Adipose tissue (tissue), 3 donors: ENCODE measurements around the gene SRSF3. TPM values are rescaled to one million over a fixed set of nuclear protein-coding genes. Genes with fewer than 3 reads are reported as not detected.
"Not testable (repeated sequence)": the region's sequence is repeated elsewhere in the genome, so short reads cannot be mapped to it uniquely, and the experiment has no call there.

ENCODE experiments used
- H3K27ac ChIP-seq: one replicate; pipeline ENCODE4 v1.5.1; 2013; ENCODE audit warnings: low read depth, low read length
- WGBS, 3 donors: extraction: QIAGEN DNeasy Blood & Tissue Kit; methylation state at CpG; one replicate each; pipeline ENCODE4 v1.1.7; 2013; 5-methylcytosine and 5-hydroxymethylcytosine counted together
- polyA plus RNA-seq, 3 donors: library from polyadenylated mRNA; stranded (reverse); fragments of 200-250 nt; gene quantifications; one replicate each; pipeline ENCODE4 v1.2.3, GENCODE V29; 2013
- donor health status: healthy with polysubstance abuse.
- donor health status: Bipolar disorder and iron deficiency.
- donor health status: healthy.

SRSF3 gene
- polyA plus RNA-seq, 3 donors = 133 to 227 (median 211) TPM

GRCh38 chr6:36600564-36601146 lies 6.5 kb downstream of the SRSF3 start:
- no peak overlapping the region for H3K27ac ChIP-seq
- 65 to 77% (median 72%) methylated on average over 6 of the region's 6 CpGs for WGBS, 3 donors

- not testable (repeated sequence) for H3K27ac ChIP-seq
- 55 to 73% (median 61%) methylated on average over 3 of the region's 3 CpGs for WGBS, 3 donors
Observed at GRCh38 chr6:36601818-36602217, 7.7 kb downstream of the SRSF3 start.

GRCh38 chr6:36603222-36604089 lies 9.3 kb downstream of the SRSF3 start:
- WGBS, 3 donors = 84 to 88% (median 85%) methylated on average over 3 of the region's 3 CpGs
- H3K27ac ChIP-seq = no peak overlapping the region

GRCh38 chr6:36604090-36605060 lies 10.2 kb downstream of the SRSF3 start:
- WGBS, 3 donors = 89 to 90% (median 89%) methylated on average over 6 of the region's 6 CpGs
- H3K27ac ChIP-seq = no peak overlapping the region

- 68 to 84% (median 75%) methylated on average over 5 of the region's 5 CpGs for WGBS, 3 donors
- H3K27ac ChIP-seq = no peak overlapping the region
Observed at GRCh38 chr6:36605143-36605542, 11.0 kb downstream of the SRSF3 start.

GRCh38 chr6:36605560-36606391 lies 11.6 kb downstream of the SRSF3 start:
- H3K27ac ChIP-seq = no peak overlapping the region
- WGBS, 3 donors = 79 to 86% (median 82%) methylated on average over 7 of the region's 7 CpGs

- H3K27ac ChIP-seq = not testable (repeated sequence)
- 59 to 88% (median 84%) methylated on average over 8 of the region's 8 CpGs for WGBS, 3 donors
Observed at GRCh38 chr6:36607305-36607682, 13.1 kb downstream of the SRSF3 start.

- H3K27ac ChIP-seq = no peak overlapping the region
- WGBS, 3 donors = 39 to 77% (median 72%) methylated on average over 10 of the region's 10 CpGs
Observed at GRCh38 chr6:36607683-36608386, 13.7 kb downstream of the SRSF3 start.

GRCh38 chr6:36608788-36609563 lies 14.8 kb downstream of the SRSF3 start:
- no peak overlapping the region for H3K27ac ChIP-seq
- 19 to 64% (median 58%) methylated on average over 5 of the region's 5 CpGs for WGBS, 3 donors

- 70 to 98% (median 97%) methylated on average over 3 of the region's 3 CpGs for WGBS, 3 donors
- H3K27ac ChIP-seq = no peak overlapping the region
Observed at GRCh38 chr6:36609582-36609981, 15.4 kb downstream of the SRSF3 start.

GRCh38 chr6:36610041-36610955 lies 16.1 kb downstream of the SRSF3 start:
- H3K27ac ChIP-seq = no peak overlapping the region
- 92 to 94% (median 93%) methylated on average over 12 to 14 of the region's 14 CpGs for WGBS, 3 donors

GRCh38 chr6:36610956-36611336 lies 16.8 kb downstream of the SRSF3 start:
- WGBS, 3 donors = 82 to 95% (median 94%) methylated on average over 1 of the region's 1 CpG

GRCh38 chr6:36611679-36612078 lies 17.5 kb downstream of the SRSF3 start:
- WGBS, 3 donors = 89 to 97% (median 91%) methylated on average over 3 of the region's 3 CpGs

More at GRCh38 chr6:36610956-36611336, 16.8 kb downstream of the SRSF3 start:
- no peak overlapping the region for H3K27ac ChIP-seq

GRCh38 chr6:36612101-36612625 lies 18.0 kb downstream of the SRSF3 start:
- 96% methylated on average over 10 of the region's 10 CpGs for WGBS, 3 donors
- no peak overlapping the region for H3K27ac ChIP-seq

More at GRCh38 chr6:36611679-36612078, 17.5 kb downstream of the SRSF3 start:
- H3K27ac ChIP-seq = not testable (repeated sequence)

- 86 to 90% (median 86%) methylated on average over 8 to 9 of the region's 9 CpGs for WGBS, 3 donors
- H3K27ac ChIP-seq = no peak overlapping the region
Observed at GRCh38 chr6:36613200-36613995, 19.2 kb downstream of the SRSF3 start.
